Uterus (tissue), 4 donors: Measurements from ENCODE around the gene PARD3. TPM values are rescaled to one million over a fixed set of nuclear protein-coding genes. Genes with fewer than 3 reads are reported as not detected.

ENCODE experiments used
- DNase-seq, 2 donors: peaks; one replicate each; pipeline ENCODE4 v3.0.0-alpha.2; 2019 to 2020
- H3K27ac ChIP-seq, 2 donors: fragments of 200-600 bp; sonication (generic); 1 replicate in 1 of 2; 2 replicates in 1 of 2; pipeline ENCODE4 v1.5.1; 2016 to 2018
- H3K27me3 ChIP-seq, 2 donors: fragments of 200-600 bp; sonication (generic); one replicate each; pipeline ENCODE4 v1.5.1; 2018 to 2019; ENCODE audit warnings: control low read depth in 1 of 2
- H3K36me3 ChIP-seq, 2 donors: fragments of 200-600 bp; sonication (generic); one replicate each; pipeline ENCODE4 v1.5.1; 2019; ENCODE audit warnings: control low read depth in 1 of 2
- H3K4me1 ChIP-seq, 2 donors: fragments of 200-600 bp; sonication (generic); one replicate each; pipeline ENCODE4 v1.5.1; 2018 to 2019; ENCODE audit warnings: control low read depth in 1 of 2
- H3K4me3 ChIP-seq, 2 donors: fragments of 200-600 bp; sonication (generic); 1 replicate in 1 of 2; 2 replicates in 1 of 2; pipeline ENCODE4 v1.5.1; 2018 to 2019; ENCODE audit warnings: mild to moderate bottlenecking in 1 of 2
- H3K9me3 ChIP-seq, 2 donors: fragments of 200-600 bp; sonication (generic); one replicate each; pipeline ENCODE4 v1.5.1; 2019; ENCODE audit warnings: control low read depth in 1 of 2
- POLR2A ChIP-seq, 2 donors: fragments of 450-650 bp; IDR thresholded peaks; one replicate each; pipeline ENCODE4 v1.6.1; 2016; ENCODE audit warnings: antibody characterized with exemption in 2 of 2, mild to moderate bottlenecking in 1 of 2, moderate library complexity in 1 of 2
- intact Hi-C: fragments of 100-400 bp; cut with DNase I; formaldehyde crosslinking; loops from one replicate; pipeline ENCODE4 v1.15.1; 2023; ENCODE audit warnings: low total_unique reads
- total RNA-seq, 4 donors: library from RNA; depleted of rRNA in 3 of 4; stranded (reverse); fragments of >200 nt in 3 of 4; gene quantifications; one replicate each; pipeline versions ENCODE4 v1.1.0 to v1.2.4, GENCODE V29; 2014 to 2023
- TF ChIP-seq, protein P1 (sequence below), 4 experiments: fragments of 200-600 bp in 2 of 4; fragments of 450-650 bp in 2 of 4; sonication (generic) in 2 of 4; IDR thresholded peaks; one replicate each; pipeline ENCODE4 v1.5.1; 2016 to 2019; ENCODE audit warnings: antibody characterized with exemption in 4 of 4, mild to moderate bottlenecking in 2 of 4, moderate library complexity in 1 of 4
- donor health status: DM: yes; HTN: yes; CAD: no.

The PARD3 gene
- total RNA-seq, 4 donors from 2014 or later: 42.1 to 96.1 (median 51.5) TPM

DNA sequence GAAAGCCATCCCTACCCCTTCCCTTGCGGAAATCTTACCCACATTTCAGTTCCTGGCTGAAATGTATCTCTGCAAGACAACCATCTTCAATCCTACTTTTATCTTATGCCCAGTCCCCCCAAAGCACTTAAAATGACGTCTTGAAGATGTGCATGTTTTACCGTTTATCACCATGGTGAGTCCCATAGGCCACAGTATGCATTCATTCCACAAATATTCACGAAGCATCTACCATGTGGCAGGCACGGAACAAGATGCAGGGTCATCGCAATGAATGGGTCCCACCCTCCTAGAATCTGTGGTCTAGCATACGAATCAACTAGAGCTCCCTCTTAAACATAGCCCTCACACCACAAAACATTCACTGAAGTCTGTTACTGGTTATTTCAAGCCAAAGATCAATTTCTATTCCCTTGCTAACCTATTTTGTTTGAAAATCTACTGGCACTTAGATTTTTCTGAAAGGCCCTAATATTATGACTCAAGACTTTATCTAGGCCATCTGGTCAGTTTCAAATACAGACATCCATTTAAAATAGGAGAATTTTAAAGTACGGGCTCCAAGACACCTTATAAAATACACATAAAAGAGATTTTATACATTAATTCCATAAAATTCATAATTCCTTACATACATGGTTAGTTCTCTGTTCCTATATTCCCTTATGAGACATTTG is 99.4 kb downstream of the PARD3 start:
- intact Hi-C loops: no loop called here
- no peak for TF ChIP-seq POLR2A (IDR thresholded peaks at IDR 0.05)
- TF ChIP-seq, protein P1, sequence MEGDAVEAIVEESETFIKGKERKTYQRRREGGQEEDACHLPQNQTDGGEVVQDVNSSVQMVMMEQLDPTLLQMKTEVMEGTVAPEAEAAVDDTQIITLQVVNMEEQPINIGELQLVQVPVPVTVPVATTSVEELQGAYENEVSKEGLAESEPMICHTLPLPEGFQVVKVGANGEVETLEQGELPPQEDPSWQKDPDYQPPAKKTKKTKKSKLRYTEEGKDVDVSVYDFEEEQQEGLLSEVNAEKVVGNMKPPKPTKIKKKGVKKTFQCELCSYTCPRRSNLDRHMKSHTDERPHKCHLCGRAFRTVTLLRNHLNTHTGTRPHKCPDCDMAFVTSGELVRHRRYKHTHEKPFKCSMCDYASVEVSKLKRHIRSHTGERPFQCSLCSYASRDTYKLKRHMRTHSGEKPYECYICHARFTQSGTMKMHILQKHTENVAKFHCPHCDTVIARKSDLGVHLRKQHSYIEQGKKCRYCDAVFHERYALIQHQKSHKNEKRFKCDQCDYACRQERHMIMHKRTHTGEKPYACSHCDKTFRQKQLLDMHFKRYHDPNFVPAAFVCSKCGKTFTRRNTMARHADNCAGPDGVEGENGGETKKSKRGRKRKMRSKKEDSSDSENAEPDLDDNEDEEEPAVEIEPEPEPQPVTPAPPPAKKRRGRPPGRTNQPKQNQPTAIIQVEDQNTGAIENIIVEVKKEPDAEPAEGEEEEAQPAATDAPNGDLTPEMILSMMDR (IDR thresholded peaks at IDR 0.05): no peak
- H3K9me3 ChIP-seq: no peaks in the 10 kb centered on the region
- H3K4me1 ChIP-seq: peaks cover 0 to 7% of the 10 kb centered on the region in 2 donors
- no peak overlapping the region for H3K4me3 ChIP-seq
- no peak for DNase-seq
- no peaks in the 10 kb centered on the region for H3K36me3 ChIP-seq
- peak overlapping the region in 1 of 2 donors; percentile 3 for H3K27ac ChIP-seq
- H3K27me3 ChIP-seq: no peaks in the 10 kb centered on the region

DNA sequence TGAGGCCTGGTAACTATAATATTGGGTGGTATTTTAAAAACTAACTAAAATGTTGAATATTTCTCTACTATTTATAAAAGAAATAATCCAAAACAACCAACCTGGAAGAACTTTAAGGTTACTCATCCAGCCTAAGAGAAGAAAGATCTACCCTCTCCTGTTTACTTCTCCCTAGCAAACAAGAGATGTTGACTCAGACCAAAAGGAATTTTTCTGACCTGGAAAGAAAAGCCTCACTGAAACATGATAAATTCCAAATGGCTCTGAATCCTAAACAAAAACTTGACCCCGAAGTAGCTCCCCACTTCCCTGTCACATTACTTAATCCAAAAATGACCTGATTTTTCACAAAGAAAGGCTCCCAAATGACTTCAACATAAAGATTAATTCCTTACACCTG is 101.2 kb downstream of the PARD3 start:
- Histone ChIP-seq H3K36me3 (no peaks in the 10 kb centered on the region), H3K4me1 (peaks cover 0 to 7% of the 10 kb centered on the region in 2 donors), H3K9me3 (no peaks in the 10 kb centered on the region), H3K27ac (peak overlapping the region; percentile 16 to 36), H3K27me3 (no peaks in the 10 kb centered on the region), H3K4me3 (no peak overlapping the region)
- intact Hi-C loops: no loop called here
- no peak for DNase-seq
- TF ChIP-seq, protein P1 (IDR thresholded peaks at IDR 0.05): no peak
- no peak for TF ChIP-seq POLR2A (IDR thresholded peaks at IDR 0.05)

DNA sequence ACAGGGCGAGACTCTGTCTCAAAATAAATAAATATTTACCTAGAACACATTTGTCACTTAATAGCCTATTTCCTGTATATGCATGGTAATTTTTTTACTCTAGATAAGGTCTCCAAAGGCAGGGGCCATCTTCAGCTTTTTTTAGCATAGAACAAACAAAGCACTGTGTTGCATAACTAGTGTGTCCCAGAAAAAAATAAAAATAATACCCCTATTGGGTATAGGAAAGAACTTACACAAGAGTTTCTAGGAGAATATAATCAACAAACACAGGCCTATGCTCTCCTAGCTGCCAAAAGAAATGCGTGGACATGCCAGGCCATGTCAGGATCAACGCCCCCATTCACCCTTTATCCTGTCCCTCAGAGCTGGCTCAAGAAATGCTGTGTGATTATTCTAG is 103.6 kb downstream of the PARD3 start:
- H3K27ac ChIP-seq: peak overlapping the region in 1 of 2 donors; percentile 60
- DNase-seq: no peak
- no peaks in the 10 kb centered on the region for H3K9me3 ChIP-seq
- H3K27me3 ChIP-seq: no peaks in the 10 kb centered on the region
- peaks cover 0 to 12% of the 10 kb centered on the region in 2 donors for H3K4me1 ChIP-seq
- no peaks in the 10 kb centered on the region for H3K36me3 ChIP-seq
- H3K4me3 ChIP-seq: no peak overlapping the region
- intact Hi-C loops: no loop called here
- TF ChIP-seq, protein P1 (IDR thresholded peaks at IDR 0.05): no peak
- no peak for TF ChIP-seq POLR2A (IDR thresholded peaks at IDR 0.05)

DNA sequence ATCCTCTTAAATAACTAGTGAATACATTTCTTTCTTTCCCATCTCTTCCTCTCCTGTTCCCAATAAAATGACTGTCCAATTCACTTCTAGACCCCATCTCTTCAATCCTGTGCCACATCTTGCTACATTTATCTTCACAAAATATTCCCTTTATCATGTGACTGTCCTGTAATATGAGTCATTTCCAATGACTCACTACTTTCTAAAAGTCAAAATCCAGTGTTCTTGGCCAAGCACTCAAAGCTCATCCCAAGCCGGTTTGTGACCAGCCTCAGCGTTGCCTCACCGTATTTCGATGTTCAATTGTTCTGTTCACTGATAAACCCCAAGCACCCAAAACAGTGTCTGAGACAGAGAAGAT is 104.7 kb downstream of the PARD3 start:
- Histone ChIP-seq H3K27ac (peak overlapping the region; percentile 13 to 60), H3K9me3 (no peaks in the 10 kb centered on the region), H3K4me3 (no peak overlapping the region), H3K27me3 (no peaks in the 10 kb centered on the region), H3K4me1 (peaks cover 0 to 12% of the 10 kb centered on the region in 2 donors), H3K36me3 (no peaks in the 10 kb centered on the region)
- peak; percentile 41 to 45 for DNase-seq
- no peak for TF ChIP-seq POLR2A (IDR thresholded peaks at IDR 0.05)
- TF ChIP-seq, protein P1 (IDR thresholded peaks at IDR 0.05): no peak
- intact Hi-C loops: no loop called here

DNA sequence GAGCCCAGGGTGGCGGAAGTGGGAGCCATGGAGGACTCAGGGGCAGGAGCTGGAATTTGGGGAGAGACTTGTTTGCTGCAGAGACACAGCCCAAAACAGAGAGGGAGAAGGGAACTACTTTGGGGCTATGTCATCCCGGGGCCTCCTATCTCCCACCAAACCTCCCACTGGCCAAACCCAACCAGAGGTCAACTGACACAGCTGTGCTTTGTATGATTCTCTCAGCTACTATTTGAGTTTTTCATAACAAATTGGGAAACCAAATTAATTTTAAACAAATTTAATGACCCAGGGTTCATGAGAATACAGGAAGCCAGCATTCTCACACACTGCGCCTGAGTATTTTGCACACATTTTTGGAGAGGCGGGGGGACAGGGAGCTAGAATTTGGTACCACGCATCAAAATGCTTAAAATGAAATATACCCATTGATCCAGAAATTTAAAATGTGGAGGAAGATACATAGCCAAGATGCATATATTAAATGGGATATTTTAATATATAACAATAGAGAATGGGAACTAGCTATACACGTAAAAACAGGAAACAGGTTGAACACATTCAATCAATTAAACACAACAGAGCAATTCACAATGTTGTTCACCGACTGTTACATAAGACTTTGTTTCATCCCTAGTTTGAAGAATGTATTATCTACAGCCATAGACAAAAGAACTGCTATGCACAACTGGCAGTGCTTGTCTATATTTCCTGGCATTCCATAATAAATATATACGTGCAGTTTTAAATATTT is 105.3 kb downstream of the PARD3 start:
- intact Hi-C loops: no loop called here
- H3K27ac ChIP-seq: peak overlapping the region in 1 of 2 donors; percentile 13
- no peak for TF ChIP-seq POLR2A (IDR thresholded peaks at IDR 0.05)
- TF ChIP-seq, protein P1 (IDR thresholded peaks at IDR 0.05): no peak

More for the DNA sequence above, 105.3 kb downstream of the PARD3 start:
- Histone ChIP-seq H3K27me3 (no peaks in the 10 kb centered on the region), H3K4me3 (no peak overlapping the region), H3K4me1 (peaks cover 0 to 10% of the 10 kb centered on the region in 2 donors), H3K9me3 (no peaks in the 10 kb centered on the region), H3K36me3 (no peaks in the 10 kb centered on the region)
- DNase-seq: no peak
